Epithelial cell of alveolus of lung (primary cell): ENCODE measurements around the gene MTHFD1L. TPM values are rescaled to one million over a fixed set of nuclear protein-coding genes. Genes with fewer than 3 reads are reported as not detected.

Experiments
- total RNA-seq: library from RNA; depleted of rRNA; stranded (reverse); fragments of >200 nt; gene quantifications from 2 replicates; pipeline ENCODE4 v1.2.1, GENCODE V29; 2015

The MTHFD1L gene
- total RNA-seq: 19.3 and 57.5 TPM in 2 replicates

GRCh38 chr6:150865406-150866146 is at the start of gene MTHFD1L:
MTHFD1L (plus strand) TSS chr6:150865702; CDS start chr6:150865823, 121 bp downstream.

